Transverse colon (tissue), 3 donors: ENCODE data around the gene NCAPG.

Source experiments
- CTCF ChIP-seq, 5 experiments: fragments of 200-600 bp in 3 of 5; fragments of 450-650 bp in 2 of 5; sonication (generic) in 3 of 5; IDR thresholded peaks; 1 replicate in 2 of 5; 2 replicates in 3 of 5; pipeline ENCODE4 v1.5.1; 2016 to 2017; ENCODE audit warnings: antibody characterized with exemption in 5 of 5, inconsistent platforms in 3 of 5, mild to moderate bottlenecking in 2 of 5, moderate library complexity in 1 of 5
- EP300 ChIP-seq: sonication (generic); formaldehyde crosslinking; IDR thresholded peaks from one replicate; pipeline ENCODE4 v1.6.1; 2017; ENCODE audit warnings: antibody characterized with exemption, low read depth
- POLR2A ChIP-seq: fragments of 450-650 bp; IDR thresholded peaks from one replicate; pipeline ENCODE4 v1.6.1; 2016; ENCODE audit warnings: antibody characterized with exemption, mild to moderate bottlenecking, moderate library complexity

- TF ChIP-seq CTCF (IDR thresholded peaks at IDR 0.05) = no peak
- no peak for TF ChIP-seq POLR2A
- no peak for TF ChIP-seq EP300
Observed at GRCh38 chr4:17851959-17852358, 41.2 kb downstream of the NCAPG start.
